HepG2 (cell line): Measurements from ENCODE around the gene TARDBP. TPM values are rescaled to one million over a fixed set of nuclear protein-coding genes. Genes with fewer than 3 reads are reported as not detected.

Experiments
- CAMTA2 ChIP-seq: sonication (generic); formaldehyde crosslinking; IDR thresholded peaks from 2 replicates; pipeline ENCODE4 v1.4.0; 2020; ENCODE audit warnings: mild to moderate bottlenecking, missing genetic modification reagents, borderline replicate concordance
- E2F2 ChIP-seq: sonication (generic); formaldehyde crosslinking; IDR thresholded peaks from 2 replicates; pipeline ENCODE4 v1.4.0; 2020; ENCODE audit warnings: missing genetic modification reagents, borderline replicate concordance
- GATAD2A ChIP-seq: IDR thresholded peaks from 2 replicates; pipeline ENCODE4 v1.6.1; 2016
- GPN1 ChIP-seq: sonication (generic); formaldehyde crosslinking; IDR thresholded peaks from 2 replicates; pipeline ENCODE4 v1.5.1; 2020; ENCODE audit warnings: missing genetic modification reagents, borderline replicate concordance
- GRHL1 ChIP-seq: sonication (generic); formaldehyde crosslinking; conservative IDR thresholded peaks from 2 replicates; pipeline ENCODE4 v1.8.0; 2022; ENCODE audit warnings: missing genetic modification reagents
- IRF2 ChIP-seq: IDR thresholded peaks from 2 replicates; pipeline ENCODE4 v1.6.1; 2018; ENCODE audit warnings: missing genetic modification reagents, missing compliant biosample characterization
- KIAA2018 ChIP-seq: sonication (generic); formaldehyde crosslinking; IDR thresholded peaks from 2 replicates; pipeline ENCODE4 v1.5.0; 2020; ENCODE audit warnings: mild to moderate bottlenecking, missing genetic modification reagents, borderline replicate concordance
- MIXL1 ChIP-seq: IDR thresholded peaks from 2 replicates; pipeline ENCODE4 v1.6.1; 2016
- MYPOP ChIP-seq: sonication (generic); formaldehyde crosslinking; IDR thresholded peaks from 2 replicates; pipeline ENCODE4 v1.8.1; 2023; ENCODE audit warnings: mild to moderate bottlenecking, moderate library complexity, missing genetic modification reagents
- ZNF326 ChIP-seq: sonication (generic); formaldehyde crosslinking; IDR thresholded peaks from 2 replicates; pipeline ENCODE4 v1.4.0; 2020; ENCODE audit warnings: missing genetic modification reagents, borderline replicate concordance
- ZNF333 ChIP-seq: sonication (generic); formaldehyde crosslinking; IDR thresholded peaks from 2 replicates; pipeline ENCODE4 v1.4.0; 2020; ENCODE audit warnings: mild to moderate bottlenecking, missing genetic modification reagents, borderline replicate concordance
- ZNF512B ChIP-seq: sonication (generic); formaldehyde crosslinking; IDR thresholded peaks from 2 replicates; pipeline ENCODE4 v1.5.1; 2020; ENCODE audit warnings: missing genetic modification reagents, mild to moderate bottlenecking, borderline replicate concordance
- ZNF720 ChIP-seq: sonication (generic); formaldehyde crosslinking; IDR thresholded peaks from 2 replicates; pipeline ENCODE4 v1.4.0; 2020; ENCODE audit warnings: missing genetic modification reagents
- polyA plus RNA-seq, 8 experiments: library from polyadenylated mRNA; depleted of rRNA in 3 of 8; stranded (reverse) in 7 of 8; unstranded in 1 of 8; fragments of >200 nt; fragmentation: Illumina TruSeq in 4 of 8; extraction: Trizol in 4 of 8; gene quantifications; 2 replicates each; pipeline versions ENCODE4 v1.2.1 to v1.2.3, GENCODE V29; 2011 to 2016; ENCODE audit warnings: low read depth in 4 of 8, missing spikeins in 1 of 8, mixed read lengths in 1 of 8; ENCODE audit not compliant: insufficient read depth in 1 of 8
- total RNA-seq, 5 experiments: library from RNA; depleted of rRNA; stranded (reverse); fragments of >200 nt; fragmentation: Illumina TruSeq; extraction: Trizol; gene quantifications; 2 replicates each; pipeline ENCODE4 v1.2.3, GENCODE V29; 2016; ENCODE audit warnings: low read depth in 1 of 5

Gene TARDBP
- total and polyA plus RNA-seq, 2 of the 13 experiments (the other 11 are each of a cell fraction or from before 2014, with no cell fraction given): 62.4 to 93.0 TPM

- TF ChIP-seq E2F2 (CRISPR knock-in tag) (no peak), CAMTA2 (CRISPR knock-in tag) (no peak), IRF2 (CRISPR knock-in tag) (no peak), ZNF333 (no peak), GATAD2A (CRISPR knock-in tag) (no peak), KIAA2018 (CRISPR knock-in tag) (no peak), GRHL1 (no peak), MIXL1 (CRISPR knock-in tag) (no peak), ZNF720 (no peak), ZNF326 (CRISPR knock-in tag) (no peak), ZNF512B (CRISPR knock-in tag) (no peak), GPN1 (CRISPR knock-in tag) (no peak), MYPOP (CRISPR knock-in tag) (no peak)
These were observed 46.9 kb downstream of the TARDBP start (continued) for GRCh38 chr1:11059155-11059967.
